Fibroblast of pulmonary artery (primary cell): ENCODE results near the gene ROPN1B.
"Not testable (repeated sequence)": the region's sequence is repeated elsewhere in the genome, so short reads cannot be mapped to it uniquely, and the experiment has no call there.

Experiments used
- DNase-seq: peaks from one replicate; pipeline ENCODE4 v3.0.0-alpha.2; 2010; ENCODE audit warnings: low read depth
- H3K4me3 ChIP-seq: replicated peaks from 2 replicates; pipeline ENCODE4 v1.5.1; 2011; ENCODE audit warnings: low read depth, mild to moderate bottlenecking, control low read depth, low read length, moderate library complexity
- CTCF ChIP-seq: IDR thresholded peaks from 2 replicates; pipeline ENCODE4 v1.5.1; 2011; ENCODE audit warnings: mild to moderate bottlenecking, control low read depth, low read length, inconsistent platforms; ENCODE audit errors: missing control alignments

The ROPN1B gene

GRCh38 chr3:125960066-125960424 is 8.9 kb upstream of the ROPN1B start:
- no peak for DNase-seq
- no peak for TF ChIP-seq CTCF
- H3K4me3 ChIP-seq: no peak overlapping the region

GRCh38 chr3:125960456-125961288 is 8.3 kb upstream of the ROPN1B start:
- DNase-seq: no peak
- no peak overlapping the region for H3K4me3 ChIP-seq
- TF ChIP-seq CTCF: no peak

GRCh38 chr3:125961289-125961589 is 7.7 kb upstream of the ROPN1B start:
- no peak overlapping the region for H3K4me3 ChIP-seq
- no peak for DNase-seq
- TF ChIP-seq CTCF: no peak

GRCh38 chr3:125963834-125964233 is 5.1 kb upstream of the ROPN1B start:
- H3K4me3 ChIP-seq, DNase-seq: not testable (repeated sequence)

- no peak overlapping the region for H3K4me3 ChIP-seq
- no peak for TF ChIP-seq CTCF
- DNase-seq: no peak
These were observed 3.5 kb upstream of the ROPN1B start for GRCh38 chr3:125965505-125965904.

- no peak overlapping the region for H3K4me3 ChIP-seq
- no peak for TF ChIP-seq CTCF
- no peak for DNase-seq
These were observed 1.8 kb upstream of the ROPN1B start for GRCh38 chr3:125967156-125967555.

- not testable (repeated sequence) for DNase-seq, H3K4me3 ChIP-seq
These were observed 857 bp upstream of the ROPN1B start for GRCh38 chr3:125968121-125968520.
